ENCODE results near the gene SORD. TPM values are rescaled to one million over a fixed set of nuclear protein-coding genes. Genes with fewer than 3 reads are reported as not detected.

Gene SORD
- total RNA-seq, 4 donors from 2014 or later, result 6.3 to 39.6 (median 10.6) TPM

GRCh38 chr15:45089712-45090373 lies 66.8 kb downstream of the SORD start:
- Histone ChIP-seq H3K9me3 (no peaks in the 10 kb centered on the region), H3K36me3 (no peaks in the 10 kb centered on the region), H3K27me3 (no peaks in the 10 kb centered on the region), H3K27ac (no peak overlapping the region), H3K4me1 (no peaks in the 10 kb centered on the region), H3K4me3 (no peak overlapping the region)
- TF ChIP-seq CTCF (IDR thresholded peaks at IDR 0.05) (no peak), POLR2A (IDR thresholded peaks at IDR 0.05) (no peak)
- DNase-seq, result no peak

DNA sequence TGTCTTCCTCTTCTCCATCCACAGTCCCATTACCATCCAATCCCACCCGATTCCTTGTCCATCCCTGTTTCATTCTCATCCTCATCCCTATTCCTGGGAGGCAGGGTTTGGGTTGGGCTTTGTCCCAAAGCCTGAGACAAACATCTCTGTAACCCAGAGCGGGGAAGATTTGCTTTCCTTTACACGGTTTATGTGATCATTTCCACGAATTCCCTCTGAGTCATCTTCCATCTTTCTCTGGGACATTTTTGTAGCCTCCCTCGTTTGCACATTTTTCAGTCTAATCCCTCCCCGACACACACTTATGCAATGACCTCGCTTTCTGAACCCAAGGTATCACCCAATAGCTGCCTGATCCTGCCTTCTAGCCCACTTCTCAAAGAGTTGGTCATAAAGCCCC lies 68.2 kb downstream of the SORD start:
- no peaks in the 10 kb centered on the region for H3K9me3 ChIP-seq
- no peak for DNase-seq
- no peak for TF ChIP-seq POLR2A (IDR thresholded peaks at IDR 0.05)
- no peak for TF ChIP-seq CTCF (IDR thresholded peaks at IDR 0.05)
- no peak overlapping the region for H3K27ac ChIP-seq
- H3K4me1 ChIP-seq, result no peaks in the 10 kb centered on the region
- no peaks in the 10 kb centered on the region for H3K27me3 ChIP-seq
- H3K36me3 ChIP-seq, result no peaks in the 10 kb centered on the region
- no peak overlapping the region for H3K4me3 ChIP-seq

- Histone ChIP-seq H3K27ac (no peak overlapping the region), H3K4me1 (no peaks in the 10 kb centered on the region), H3K36me3 (no peaks in the 10 kb centered on the region), H3K9me3 (no peaks in the 10 kb centered on the region), H3K4me3 (no peak overlapping the region), H3K27me3 (no peaks in the 10 kb centered on the region)
- peak in 1 of 3 donors; percentile 34 for DNase-seq
- TF ChIP-seq CTCF (IDR thresholded peaks at IDR 0.05) (no peak), POLR2A (IDR thresholded peaks at IDR 0.05) (no peak)
Observed at GRCh38 chr15:45091576-45091975, 68.6 kb downstream of the SORD start.

- DNase-seq, result no peak
- H3K27me3 ChIP-seq, result no peaks in the 10 kb centered on the region
- H3K4me3 ChIP-seq, result no peak overlapping the region
- TF ChIP-seq POLR2A (IDR thresholded peaks at IDR 0.05) (no peak), CTCF (IDR thresholded peaks at IDR 0.05) (no peak)
- no peaks in the 10 kb centered on the region for H3K4me1 ChIP-seq
- H3K36me3 ChIP-seq, result no peaks in the 10 kb centered on the region
- H3K27ac ChIP-seq, result no peak overlapping the region
- H3K9me3 ChIP-seq, result no peaks in the 10 kb centered on the region
Observed at GRCh38 chr15:45093013-45093412, 70.0 kb downstream of the SORD start.

GRCh38 chr15:45093622-45094357 lies 70.8 kb downstream of the SORD start:
- H3K27me3 ChIP-seq, result no peaks in the 10 kb centered on the region
- no peaks in the 10 kb centered on the region for H3K4me1 ChIP-seq
- TF ChIP-seq POLR2A (IDR thresholded peaks at IDR 0.05) (no peak), CTCF (IDR thresholded peaks at IDR 0.05) (no peak)
- no peak for DNase-seq
- no peak overlapping the region for H3K27ac ChIP-seq
- no peak overlapping the region for H3K4me3 ChIP-seq
- no peaks in the 10 kb centered on the region for H3K9me3 ChIP-seq
- H3K36me3 ChIP-seq, result no peaks in the 10 kb centered on the region
